NCI-H1436 treated with DMSO at 0.1 percent for 48 hours (cell line): Measurements from ENCODE around the gene XCR1.
"Not testable (repeated sequence)": the region's sequence is repeated elsewhere in the genome, so short reads cannot be mapped to it uniquely, and the experiment has no call there.

Source experiments
- DNase-seq: peaks from one replicate; lab custom pipeline; 2025; lab: John Stamatoyannopoulos, UW

The XCR1 gene

GRCh38 chr3:46038916-46039315, 11.6 kb upstream of the XCR1 start:
- no peak for DNase-seq

GRCh38 chr3:46038071-46038470, 10.8 kb upstream of the XCR1 start:
- not testable (repeated sequence) for DNase-seq

DNA sequence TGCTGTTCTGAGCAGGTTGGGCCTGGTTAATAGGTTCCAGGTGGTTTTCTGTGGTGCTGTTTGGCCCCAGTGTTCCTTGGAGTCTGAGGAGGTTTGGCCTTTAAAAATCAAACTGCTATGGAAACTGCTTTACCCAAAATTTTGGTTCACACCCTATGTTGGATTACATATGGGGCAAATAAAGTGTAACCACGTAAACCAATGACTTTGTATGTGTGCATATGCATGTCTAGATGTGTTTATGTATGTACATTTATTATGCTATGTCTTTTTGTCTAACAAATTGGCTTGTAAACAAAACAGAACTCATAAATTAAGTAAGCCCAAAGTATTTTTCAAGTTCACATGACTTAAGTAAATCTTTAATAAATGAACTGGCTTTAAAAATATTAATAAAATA, 8.9 kb upstream of the XCR1 start:
- no peak for DNase-seq

DNA sequence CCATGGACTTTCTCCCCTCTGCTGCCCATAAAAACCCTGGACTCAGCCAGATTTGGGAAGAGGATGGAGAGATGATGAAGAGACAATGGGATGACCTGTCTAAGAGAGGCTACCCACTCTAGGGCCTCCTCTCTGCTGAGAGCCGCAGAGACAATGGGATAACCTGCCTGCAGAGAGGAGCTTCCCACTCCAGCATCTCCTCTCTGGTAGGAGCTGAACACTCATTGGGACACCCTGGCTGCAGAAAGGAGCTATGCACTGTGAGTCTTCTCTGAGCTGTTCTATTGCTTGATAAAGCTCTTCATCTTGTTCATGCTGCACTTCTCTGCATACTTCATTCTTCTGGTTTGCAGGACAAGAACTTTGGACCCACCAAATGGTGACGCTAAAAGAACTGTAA, 4.5 kb upstream of the XCR1 start:
- no peak for DNase-seq

GRCh38 chr3:46031269-46031668, 4.0 kb upstream of the XCR1 start:
- no peak for DNase-seq

GRCh38 chr3:46030626-46031025, 3.3 kb upstream of the XCR1 start:
- DNase-seq = no peak

DNA sequence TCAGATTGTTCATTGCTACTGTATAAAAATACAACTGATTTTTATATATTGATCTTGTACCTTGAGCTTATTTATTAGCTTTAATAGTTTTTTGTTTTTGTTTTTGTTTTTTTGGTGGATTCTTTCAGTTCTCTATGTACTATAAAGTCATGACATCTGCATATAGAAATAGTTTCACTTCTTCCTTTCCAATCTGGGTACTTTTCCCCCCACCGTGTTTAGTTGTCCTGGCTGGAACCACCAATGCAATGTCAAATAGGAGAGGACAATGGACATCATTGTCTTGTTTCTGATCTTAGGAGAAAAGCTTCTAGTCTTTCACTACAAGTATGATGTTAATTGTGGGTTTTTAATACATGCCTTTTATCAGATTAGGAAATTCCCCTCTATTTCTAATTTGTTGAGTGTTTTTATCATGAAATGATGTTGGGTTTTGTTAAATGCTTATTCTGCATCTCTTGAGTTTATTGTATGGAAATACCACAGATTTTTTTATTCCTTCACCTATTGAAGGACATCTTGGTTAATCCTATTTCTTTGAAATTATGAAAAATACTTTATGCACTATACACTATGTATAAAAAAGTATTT, 2.8 kb upstream of the XCR1 start:
- DNase-seq = no peak

- DNase-seq = no peak
Measured at GRCh38 chr3:46027736-46028397, 584 bp upstream of the XCR1 start.

GRCh38 chr3:46025139-46025538, 2.1 kb downstream of the XCR1 start:
- DNase-seq = no peak

GRCh38 chr3:46024131-46024530, 3.2 kb downstream of the XCR1 start:
- no peak for DNase-seq

- DNase-seq = no peak
Measured at GRCh38 chr3:46022909-46023785, 4.1 kb downstream of the XCR1 start.

DNA sequence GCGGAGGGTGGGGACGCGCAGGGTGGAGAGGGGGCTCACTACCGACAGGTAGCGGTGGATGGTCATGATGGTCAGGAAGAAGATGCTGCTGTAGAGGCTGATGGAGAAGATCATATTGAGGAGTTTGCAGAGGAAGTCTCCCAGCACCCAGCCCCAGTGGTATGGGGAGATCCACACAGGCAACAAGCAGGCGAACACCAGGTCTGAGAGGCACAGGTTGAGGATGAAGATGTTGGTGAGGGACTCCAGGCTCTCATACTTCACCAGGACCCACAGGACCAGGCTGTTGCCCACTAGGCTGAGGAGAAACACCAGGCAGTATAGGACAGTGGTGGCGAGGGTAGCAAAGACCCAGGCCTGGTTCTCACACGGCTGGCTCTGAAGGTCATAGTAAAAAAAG, 5.8 kb downstream of the XCR1 start:
- no peak for DNase-seq

DNA sequence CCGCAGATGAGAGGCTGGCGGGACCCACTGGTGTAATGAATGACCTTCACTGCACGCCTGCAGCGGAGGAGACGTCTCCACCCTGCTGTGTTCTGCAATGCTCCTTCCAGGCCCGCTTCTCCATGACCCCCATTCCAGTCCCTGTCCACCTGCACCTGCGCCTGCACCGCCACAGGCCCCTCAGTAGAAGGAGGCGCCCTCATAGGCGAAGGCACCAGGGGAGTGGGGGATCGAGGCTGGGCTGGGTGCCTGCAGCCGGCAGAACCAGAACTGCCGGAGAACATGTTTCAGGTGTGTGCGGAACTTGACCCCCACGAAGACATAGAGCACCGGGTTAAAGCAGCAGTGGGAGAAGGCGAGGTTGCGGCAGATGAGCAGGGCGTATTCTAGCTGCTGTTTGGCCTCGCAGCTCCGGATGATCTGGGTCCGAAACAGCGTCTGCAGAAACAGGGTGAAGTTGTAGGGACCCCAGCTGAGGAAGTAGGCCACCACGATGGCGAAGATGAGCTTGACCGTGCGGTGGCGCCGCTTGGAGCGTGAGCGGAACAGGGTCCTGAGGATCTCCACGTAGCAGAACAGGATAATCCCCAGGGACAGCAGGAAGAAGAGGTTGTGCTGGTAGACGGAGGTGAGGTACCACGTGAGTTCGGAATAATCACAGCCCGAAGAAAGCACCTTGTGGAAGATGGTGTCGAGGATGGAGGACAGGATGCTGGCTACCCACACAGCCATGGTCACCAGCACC, 6.3 kb downstream of the XCR1 start:
- DNase-seq = no peak

DNA sequence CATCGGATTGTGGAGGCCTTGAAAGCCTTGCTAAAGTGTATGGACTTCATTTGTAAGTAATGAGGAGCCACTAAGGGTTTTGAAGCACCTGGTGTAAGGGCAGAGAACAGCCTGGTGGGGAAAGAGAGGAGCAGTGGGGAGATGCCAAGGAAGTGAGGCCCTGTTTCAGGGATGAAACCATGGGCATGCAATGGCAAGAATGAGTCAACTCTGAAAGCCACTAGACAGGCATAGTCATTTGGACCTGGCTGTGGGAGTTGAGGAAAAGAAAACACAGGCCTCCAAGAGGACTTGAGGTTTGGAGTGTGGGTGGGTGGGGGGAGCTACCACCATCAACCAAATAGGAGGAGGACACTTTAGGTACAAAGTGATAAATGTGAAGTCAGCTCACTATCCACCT, 7.6 kb downstream of the XCR1 start:
- no peak for DNase-seq

GRCh38 chr3:46017720-46018119, 9.6 kb downstream of the XCR1 start:
- no peak for DNase-seq

- no peak for DNase-seq
Measured at GRCh38 chr3:46013316-46014094, 13.8 kb downstream of the XCR1 start.

DNA sequence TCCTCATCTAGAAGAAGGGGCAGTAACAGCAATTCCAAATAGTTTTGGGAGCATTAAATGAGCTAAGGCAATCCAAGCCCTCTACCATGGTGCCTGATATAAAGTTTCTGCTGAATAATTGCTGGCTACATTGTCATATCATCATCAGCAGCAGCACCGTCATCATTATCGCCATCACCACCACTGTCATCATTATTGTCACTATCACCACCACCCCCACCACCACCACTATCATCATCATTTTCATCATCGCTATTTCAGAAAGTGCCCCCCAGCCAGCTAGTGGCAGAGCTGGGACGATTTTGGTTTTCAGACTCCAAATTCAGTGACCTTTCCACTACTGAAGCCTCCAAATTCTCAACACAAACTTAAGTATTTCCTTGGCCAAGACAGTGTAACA, 15.0 kb downstream of the XCR1 start:
- no peak for DNase-seq

GRCh38 chr3:46010519-46011113, 16.7 kb downstream of the XCR1 start:
- no peak for DNase-seq

- no peak for DNase-seq
Measured at GRCh38 chr3:46008058-46008457, 19.2 kb downstream of the XCR1 start.

GRCh38 chr3:46007280-46007679, 20.0 kb downstream of the XCR1 start:
- DNase-seq = no peak
